ENCODE results near the gene IL13RA2.

DNA sequence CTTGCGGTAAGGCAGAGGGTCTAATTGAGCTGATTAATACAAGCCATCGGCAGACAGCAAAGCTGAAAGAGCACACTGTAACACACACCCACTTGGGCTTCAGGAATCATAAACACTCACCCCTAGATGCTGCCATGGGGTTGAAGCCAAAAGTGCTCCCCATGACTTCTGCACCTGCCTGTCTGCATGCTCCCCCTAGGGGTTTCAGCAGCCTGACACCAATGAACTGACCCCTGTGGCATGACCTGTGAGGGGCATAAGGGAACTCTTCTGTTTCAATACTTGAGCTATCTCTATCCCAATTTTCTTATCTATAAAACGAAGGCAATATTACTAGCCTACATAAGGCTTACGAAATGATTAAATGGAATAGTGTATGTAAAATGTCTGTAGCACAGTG is 23.0 kb upstream of the IL13RA2 start:
- TF ChIP-seq, protein P1, sequence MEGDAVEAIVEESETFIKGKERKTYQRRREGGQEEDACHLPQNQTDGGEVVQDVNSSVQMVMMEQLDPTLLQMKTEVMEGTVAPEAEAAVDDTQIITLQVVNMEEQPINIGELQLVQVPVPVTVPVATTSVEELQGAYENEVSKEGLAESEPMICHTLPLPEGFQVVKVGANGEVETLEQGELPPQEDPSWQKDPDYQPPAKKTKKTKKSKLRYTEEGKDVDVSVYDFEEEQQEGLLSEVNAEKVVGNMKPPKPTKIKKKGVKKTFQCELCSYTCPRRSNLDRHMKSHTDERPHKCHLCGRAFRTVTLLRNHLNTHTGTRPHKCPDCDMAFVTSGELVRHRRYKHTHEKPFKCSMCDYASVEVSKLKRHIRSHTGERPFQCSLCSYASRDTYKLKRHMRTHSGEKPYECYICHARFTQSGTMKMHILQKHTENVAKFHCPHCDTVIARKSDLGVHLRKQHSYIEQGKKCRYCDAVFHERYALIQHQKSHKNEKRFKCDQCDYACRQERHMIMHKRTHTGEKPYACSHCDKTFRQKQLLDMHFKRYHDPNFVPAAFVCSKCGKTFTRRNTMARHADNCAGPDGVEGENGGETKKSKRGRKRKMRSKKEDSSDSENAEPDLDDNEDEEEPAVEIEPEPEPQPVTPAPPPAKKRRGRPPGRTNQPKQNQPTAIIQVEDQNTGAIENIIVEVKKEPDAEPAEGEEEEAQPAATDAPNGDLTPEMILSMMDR (IDR thresholded peaks at IDR 0.05): no peak
- no peak for TF ChIP-seq POLR2A (IDR thresholded peaks at IDR 0.05)
